ENCODE data around the gene KDM3A. TPM values are rescaled to one million over a fixed set of nuclear protein-coding genes. Genes with fewer than 3 reads are reported as not detected.

Gene KDM3A
- total and polyA plus RNA-seq, 9 of the 15 experiments (the other 6 are each of a cell fraction or from before 2014, with no cell fraction given), result 7.5 to 95.4 (median 24.8) TPM

DNA sequence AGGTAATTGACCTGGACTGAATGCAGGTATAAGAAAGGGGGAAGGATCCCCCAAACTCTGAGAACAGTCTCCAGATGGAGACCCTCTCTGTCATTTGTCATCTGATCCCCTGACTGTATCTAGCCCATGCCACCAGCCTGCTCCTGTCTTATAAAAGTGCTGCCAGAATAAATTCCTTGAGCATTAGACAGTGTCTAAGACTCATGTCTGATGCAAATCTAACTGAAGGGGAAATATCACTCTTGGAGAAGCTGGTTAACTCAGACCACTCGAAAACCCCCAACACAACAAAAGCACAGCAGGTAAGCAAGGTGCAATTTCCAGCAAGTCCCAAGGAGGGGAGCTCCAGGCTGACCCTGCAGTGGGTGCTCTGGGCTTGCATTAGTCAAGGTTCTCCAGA, 40.9 kb upstream of the KDM3A start:
- Histone ChIP-seq H3K4me3 (no peak overlapping the region), H2AFZ (ENCODE audit: low read depth, low read length) (no peak overlapping the region), H3K4me1 (replicated peaks in 1 of 2; ENCODE audit: control insufficient read depth in 2 of 2, insufficient read depth in 2 of 2, low read length in 2 of 2) (peaks cover 0 to 9% of the 10 kb centered on the region in 2 experiments; a peak in 1 of 5 replicates), H4K20me1 (replicated peaks; ENCODE audit: control insufficient read depth, insufficient read depth, low read length) (no peaks in the 10 kb centered on the region), H3K27me3 (ENCODE audit: control insufficient read depth in 2 of 2, insufficient read depth in 2 of 2, low read length in 2 of 2) (peaks cover 2 to 6% of the 10 kb centered on the region in 2 experiments; a peak in 3 of 5 replicates), H3K36me3 (ENCODE audit: control insufficient read depth, insufficient read depth, low read length) (no peaks in the 10 kb centered on the region), H3K9me3 (replicated peaks; ENCODE audit: control insufficient read depth, insufficient read depth, low read depth, low read length) (no peaks in the 10 kb centered on the region), H3K9me1 (ENCODE audit: control insufficient read depth, insufficient read depth, low read length) (no peaks in the 10 kb centered on the region), H3K79me2 (ENCODE audit: control insufficient read depth, insufficient read depth, low read length) (no peaks in the 10 kb centered on the region), H3K27ac (ENCODE audit: extremely low read depth, low read depth, low read length) (no peak overlapping the region), H3K4me2 (ENCODE audit: insufficient read depth, low read length) (no peak overlapping the region), H3K9ac (ENCODE audit: insufficient read depth in 1 of 2, low read depth in 2 of 2, low read length in 2 of 2) (no peak overlapping the region)
- ATAC-seq (no peak), FAIRE-seq (no peak), DNase-seq (ENCODE audit: extremely low read depth in 1 of 4, low spot score in 3 of 4) (no peak)
- CTCF ChIA-PET (ENCODE audit: low intra/inter-chr PET ratio), result no interaction called here
- no peak for TF ChIP-seq RAD51 (IDR thresholded peaks at IDR 0.05; ENCODE audit: borderline replicate concordance, low read depth)
- TF ChIP-seq KLF13 (tag; IDR thresholded peaks at IDR 0.05; ENCODE audit: borderline replicate concordance, low read depth), result no peak
- TF ChIP-seq RAD21 (CRISPR knock-in tag; conservative IDR thresholded peaks at IDR 0.05 in 1 of 2, IDR thresholded peaks at IDR 0.05 in 1 of 2), result 0 out of 4 replicates have a peak, but pooled peaks of 1 of the 2 experiments have one; percentile 2
- no peak for TF ChIP-seq ZNF699 (CRISPR knock-in tag; IDR thresholded peaks at IDR 0.05; ENCODE audit: insufficient replicate concordance)
- BruUV-seq (replicated peaks), result no TSS peak
- intact Hi-C loops (cut with micrococcal nuclease) (no loop called here), in situ Hi-C loops (cut with MboI) (no loop called here)
- 0% methylated on average over 1 of the region's 1 CpG for WGBS (ENCODE audit: insufficient coverage, low coverage, missing lambda C conversion rate)
- POLR2A ChIA-PET, result no interaction called here

DNA sequence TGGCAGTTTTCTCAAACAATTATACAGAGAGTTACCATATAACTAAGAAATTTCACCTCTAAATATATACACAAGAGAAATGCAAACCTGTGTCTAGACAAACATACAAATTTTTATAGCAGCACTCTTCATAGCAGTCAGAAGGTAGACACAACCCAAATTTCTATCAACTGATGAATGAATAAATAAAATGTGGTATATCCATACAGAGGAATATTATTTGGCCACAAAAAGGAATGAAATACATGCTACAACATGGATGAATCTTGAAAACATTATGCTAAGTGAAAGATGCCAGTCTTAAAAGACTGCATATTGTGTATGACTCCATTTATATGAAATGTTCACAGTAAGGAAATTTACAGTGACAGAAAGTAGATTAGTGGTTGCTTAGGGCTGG, 30.6 kb upstream of the KDM3A start:
- TF ChIP-seq ZNF146 (CRISPR knock-in tag; IDR thresholded peaks at IDR 0.05; ENCODE audit: unreplicated experiment), result peak; percentile 9
- TF ChIP-seq CREB1 (IDR thresholded peaks at IDR 0.05), result no peak
- no peak for TF ChIP-seq CREB1 (CRISPR knock-in tag; IDR thresholded peaks at IDR 0.05)
- Histone ChIP-seq H3K27ac (ENCODE audit: extremely low read depth, low read depth, low read length) (no peak overlapping the region), H4K20me1 (replicated peaks; ENCODE audit: control insufficient read depth, insufficient read depth, low read length) (no peaks in the 10 kb centered on the region), H3K36me3 (ENCODE audit: control insufficient read depth, insufficient read depth, low read length) (no peaks in the 10 kb centered on the region), H3K79me2 (ENCODE audit: control insufficient read depth, insufficient read depth, low read length) (no peaks in the 10 kb centered on the region), H3K9me1 (ENCODE audit: control insufficient read depth, insufficient read depth, low read length) (no peaks in the 10 kb centered on the region), H3K4me1 (replicated peaks in 1 of 2; ENCODE audit: control insufficient read depth in 2 of 2, insufficient read depth in 2 of 2, low read length in 2 of 2) (no peaks in the 10 kb centered on the region), H3K27me3 (ENCODE audit: control insufficient read depth in 2 of 2, insufficient read depth in 2 of 2, low read length in 2 of 2) (no peaks in the 10 kb centered on the region; a peak in 1 of 5 replicates), H3K9me3 (replicated peaks; ENCODE audit: control insufficient read depth, insufficient read depth, low read depth, low read length) (0 out of 2 replicates have a peak, but pooled peaks cover 2% of the 10 kb centered on the region), H3K4me3 (no peak overlapping the region), H3K9ac (ENCODE audit: insufficient read depth in 1 of 2, low read depth in 2 of 2, low read length in 2 of 2) (no peak overlapping the region), H2AFZ (ENCODE audit: low read depth, low read length) (no peak overlapping the region), H3K4me2 (ENCODE audit: insufficient read depth, low read length) (no peak overlapping the region)
- DNase-seq (ENCODE audit: extremely low read depth in 1 of 4, low spot score in 3 of 4) (no peak), ATAC-seq (no peak), FAIRE-seq (no peak)
- CTCF ChIA-PET (ENCODE audit: low intra/inter-chr PET ratio), result no interaction called here
- POLR2A ChIA-PET, result no interaction called here
- BruUV-seq (replicated peaks), result no TSS peak
- in situ Hi-C loops (cut with MboI) (no loop called here), intact Hi-C loops (cut with micrococcal nuclease) (no loop called here)
